Muscle of back (tissue), 11 donors: ENCODE data around the gene METTL5. TPM values are rescaled to one million over a fixed set of nuclear protein-coding genes. Genes with fewer than 3 reads are reported as not detected.

ENCODE experiments used
- DNase-seq, 3 donors: peaks; one replicate each; pipeline versions ENCODE4 v3.0.0 to v3.0.0-alpha.2; 2013
- polyA plus RNA-seq, 10 donors: library from polyadenylated mRNA; unstranded; fragments of 120-200 nt; gene quantifications; one replicate each; pipeline ENCODE4 v1.2.1, GENCODE V29; 2013; ENCODE audit not compliant: insufficient read length in 10 of 10

The METTL5 gene
- polyA plus RNA-seq, 10 donors, result 53.9 to 67.9 (median 57.8) TPM

- peak in 2 of 3 donors; percentile 6 to 16 for DNase-seq
Measured at GRCh38 chr2:169796441-169796840, 28.3 kb downstream of the METTL5 start.

GRCh38 chr2:169795181-169795580 lies 29.5 kb downstream of the METTL5 start:
- DNase-seq, result no peak

GRCh38 chr2:169790581-169790980 lies 34.1 kb downstream of the METTL5 start:
- no peak for DNase-seq

- DNase-seq, result no peak
Measured at GRCh38 chr2:169782513-169782912, 42.2 kb downstream of the METTL5 start.

- DNase-seq, result no peak
Measured at GRCh38 chr2:169781249-169782013, 43.3 kb downstream of the METTL5 start.

GRCh38 chr2:169778446-169778845 lies 46.3 kb downstream of the METTL5 start:
- no peak for DNase-seq

GRCh38 chr2:169776252-169776761 lies 48.4 kb downstream of the METTL5 start:
- DNase-seq, result no peak

GRCh38 chr2:169775765-169776164 lies 48.9 kb downstream of the METTL5 start:
- peak in 2 of 3 donors; percentile 11 to 23 for DNase-seq

- no peak for DNase-seq
Measured at GRCh38 chr2:169775354-169775753, 49.4 kb downstream of the METTL5 start.

- no peak for DNase-seq
Measured at GRCh38 chr2:169772651-169773050, 52.1 kb downstream of the METTL5 start.

GRCh38 chr2:169771612-169772011 lies 53.1 kb downstream of the METTL5 start:
- DNase-seq, result no peak

GRCh38 chr2:169771021-169771420 lies 53.7 kb downstream of the METTL5 start:
- no peak for DNase-seq

- peak in 1 of 3 donors; percentile 39 for DNase-seq
Measured at GRCh38 chr2:169768262-169768995, 56.3 kb downstream of the METTL5 start.

- peak; percentile 55 to 80 (median 65) for DNase-seq
Measured at GRCh38 chr2:169767243-169767888, 57.3 kb downstream of the METTL5 start.

GRCh38 chr2:169765523-169765922 lies 59.2 kb downstream of the METTL5 start:
- no peak for DNase-seq

- no peak for DNase-seq
Measured at GRCh38 chr2:169761970-169762292, 62.8 kb downstream of the METTL5 start.

Other genes with a start within 250 kb of the METTL5 start
- gene PPIG, start 240.6 kb downstream of the METTL5 start, polyA plus RNA-seq, result 10 to 100 TPM; 45.7 to 61.9 (median 53.1) TPM
- gene CFAP210, start 130.5 kb downstream of the METTL5 start, polyA plus RNA-seq, result under 1 TPM in 9 of 10 donors, not detected in 1; 0.12 to 0.53 (median 0.25) TPM
- 1 to 10 TPM; 3.4 to 7.2 (median 4.8) TPM for gene PHOSPHO2, start 130.4 kb downstream of the METTL5 start, polyA plus RNA-seq
- 10 to 100 TPM; 25.7 to 39.6 (median 33.7) TPM for gene KLHL23, start 91.1 kb downstream of the METTL5 start, polyA plus RNA-seq
- gene SSB, start 26.0 kb downstream of the METTL5 start, polyA plus RNA-seq, result 100 to 1,000 TPM; 103 to 135 (median 119) TPM
- gene UBR3, start 2.5 kb upstream of the METTL5 start, polyA plus RNA-seq, result 10 to 100 TPM; 32.4 to 68.2 (median 48.3) TPM